ENCODE measurements around the gene MIB1. TPM values are rescaled to one million over a fixed set of nuclear protein-coding genes. Genes with fewer than 3 reads are reported as not detected.

MIB1 gene
- polyA plus RNA-seq, 1 of the 3 experiments (the other 2 are of a cell fraction) = 5.0 TPM

GRCh38 chr18:21841570-21841969, 101.0 kb downstream of the MIB1 start:
- Histone ChIP-seq H3K27ac (ENCODE audit: low read depth in 2 of 2, low read length in 1 of 2) (no peak overlapping the region), H2AFZ (ENCODE audit: low read depth) (no peak overlapping the region), H3K9me3 (no peaks in the 10 kb centered on the region), H3K9me2 (no peaks in the 10 kb centered on the region), H3K36me3 (replicated peaks in 1 of 2; ENCODE audit: control insufficient read depth in 1 of 2, insufficient read depth in 2 of 2, low read length in 1 of 2) (peaks cover 39 to 47% of the 10 kb centered on the region in 2 experiments), H3K79me2 (ENCODE audit: insufficient read depth) (no peaks in the 10 kb centered on the region), H3K4me1 (ENCODE audit: control insufficient read depth in 1 of 2, insufficient read depth in 2 of 2, low read depth in 1 of 2, low read length in 1 of 2) (no peaks in the 10 kb centered on the region), H3K4me2 (no peak overlapping the region), H3K9ac (no peak overlapping the region), H3K27me3 (ENCODE audit: insufficient read depth) (no peaks in the 10 kb centered on the region), H4K20me1 (ENCODE audit: insufficient read depth) (no peaks in the 10 kb centered on the region), H3K4me3 (ENCODE audit: low read depth in 2 of 2, low read length in 1 of 2) (no peak overlapping the region), H3F3A (replicated peaks; ENCODE audit: insufficient read depth) (no peaks in the 10 kb centered on the region)
- ChIA-PET POLR2A (no interaction called here), CTCF (interaction anchor here (0.9 to 2.2 kb wide), 3 partner anchors 9 to 28 kb away, joined by 3 to 9 read pairs (median 6); no protein-coding TSS in a partner anchor)
- no peak for TF ChIP-seq MXI1 (IDR thresholded peaks at IDR 0.05; ENCODE audit: low read depth, low read length)
- no peak for TF ChIP-seq CTCF (IDR thresholded peaks at IDR 0.05)
- TF ChIP-seq GABPA (IDR thresholded peaks at IDR 0.05; ENCODE audit: low read depth) = no peak
- no peak for TF ChIP-seq RAD21 (IDR thresholded peaks at IDR 0.05; ENCODE audit: low read length)
- no peak for TF ChIP-seq POLR2AphosphoS5 (IDR thresholded peaks at IDR 0.05; ENCODE audit: low read depth, low read length)
- no peak for TF ChIP-seq ZBTB33 (IDR thresholded peaks at IDR 0.05; ENCODE audit: borderline replicate concordance, low read depth)
- no peak for TF ChIP-seq NFIC (IDR thresholded peaks at IDR 0.05; ENCODE audit: borderline replicate concordance)
- no peak for TF ChIP-seq USF1 (IDR thresholded peaks at IDR 0.05; ENCODE audit: borderline replicate concordance, low read depth)
- no peak for TF ChIP-seq RCOR1 (IDR thresholded peaks at IDR 0.05; ENCODE audit: low read length)
- no peak for TF ChIP-seq SIN3A (IDR thresholded peaks at IDR 0.05; ENCODE audit: borderline replicate concordance, low read depth, low read length)
- DNase-seq = no peak
- 96% methylated on average over 1 of the region's 1 CpG for WGBS (ENCODE audit: low lambda C conversion rate)

- H3K27ac ChIP-seq (ENCODE audit: low read depth in 2 of 2, low read length in 1 of 2) = no peak overlapping the region
- ChIA-PET CTCF (interaction anchor here (0.6 to 2.2 kb wide), 3 partner anchors 12 to 124 kb away, joined by 3 to 9 read pairs (median 3); no protein-coding TSS in a partner anchor), POLR2A (no interaction called here)
- no peaks in the 10 kb centered on the region for H3K4me1 ChIP-seq (ENCODE audit: control insufficient read depth in 1 of 2, insufficient read depth in 2 of 2, low read depth in 1 of 2, low read length in 1 of 2)
- 93% methylated on average over 2 of the region's 2 CpGs for WGBS (ENCODE audit: low lambda C conversion rate)
- H3K4me2 ChIP-seq = no peak overlapping the region
- H3K27me3 ChIP-seq (ENCODE audit: insufficient read depth) = no peaks in the 10 kb centered on the region
- H3K9ac ChIP-seq = no peak overlapping the region
- no peak overlapping the region for H2AFZ ChIP-seq (ENCODE audit: low read depth)
- H3K9me2 ChIP-seq = no peaks in the 10 kb centered on the region
- no peaks in the 10 kb centered on the region for H3K9me3 ChIP-seq
- no peaks in the 10 kb centered on the region for H3K79me2 ChIP-seq (ENCODE audit: insufficient read depth)
- H3K36me3 ChIP-seq (replicated peaks in 1 of 2; ENCODE audit: control insufficient read depth in 1 of 2, insufficient read depth in 2 of 2, low read length in 1 of 2) = peaks cover 44 to 48% of the 10 kb centered on the region in 2 experiments
- H3F3A ChIP-seq (replicated peaks; ENCODE audit: insufficient read depth) = no peaks in the 10 kb centered on the region
- no peak for DNase-seq
- H3K4me3 ChIP-seq (ENCODE audit: low read depth in 2 of 2, low read length in 1 of 2) = no peak overlapping the region
- no peaks in the 10 kb centered on the region for H4K20me1 ChIP-seq (ENCODE audit: insufficient read depth)
- no peak for TF ChIP-seq USF2 (IDR thresholded peaks at IDR 0.05; ENCODE audit: borderline replicate concordance, low read depth, low read length)
- no peak for TF ChIP-seq GABPA (IDR thresholded peaks at IDR 0.05; ENCODE audit: low read depth)
- no peak for TF ChIP-seq TEAD4 (IDR thresholded peaks at IDR 0.05; ENCODE audit: borderline replicate concordance, insufficient read depth)
- TF ChIP-seq JUND (IDR thresholded peaks at IDR 0.05) = no peak
- no peak for TF ChIP-seq RCOR1 (IDR thresholded peaks at IDR 0.05; ENCODE audit: low read length)
- TF ChIP-seq YY1 (IDR thresholded peaks at IDR 0.05; ENCODE audit: low read depth) = no peak
- TF ChIP-seq EP300 (IDR thresholded peaks at IDR 0.05; ENCODE audit: borderline replicate concordance in 1 of 2, low read depth in 1 of 2, low read length in 1 of 2) = no peak
- TF ChIP-seq USF1 (IDR thresholded peaks at IDR 0.05; ENCODE audit: borderline replicate concordance, low read depth) = no peak
- TF ChIP-seq POLR2AphosphoS5 (IDR thresholded peaks at IDR 0.05; ENCODE audit: low read depth, low read length) = no peak
- no peak for TF ChIP-seq TAF1 (IDR thresholded peaks at IDR 0.05; ENCODE audit: borderline replicate concordance, low read depth, low read length)
- TF ChIP-seq SMC3 (IDR thresholded peaks at IDR 0.05; ENCODE audit: low read depth, low read length) = no peak
- no peak for TF ChIP-seq SIN3A (IDR thresholded peaks at IDR 0.05; ENCODE audit: borderline replicate concordance, low read depth, low read length)
- TF ChIP-seq IRF3 (IDR thresholded peaks at IDR 0.05; ENCODE audit: low read depth, low read length) = no peak
Observed at GRCh38 chr18:21843341-21843740, 102.7 kb downstream of the MIB1 start.
